Skin epidermis (tissue), 12 donors: ENCODE results near the gene ARFGAP1.
A peak's percentile ranks its signal among the peaks of the same experiment; 100 is the strongest.

ENCODE experiments used
- H3K27ac ChIP-seq, 21 experiments: fragments of 200-600 bp; sonication (generic) in 11 of 21; one replicate each; pipeline ENCODE4 v1.5.0; 2020; ENCODE audit warnings: mild to moderate bottlenecking in 3 of 21, inconsistent platforms in 2 of 21, moderate library complexity in 2 of 21
- H3K4me3 ChIP-seq, 7 experiments: fragments of 200-600 bp; sonication (generic) in 2 of 7; one replicate each; pipeline ENCODE4 v1.5.0; 2020; ENCODE audit warnings: inconsistent platforms in 2 of 7, mild to moderate bottlenecking in 2 of 7, moderate library complexity in 1 of 7

The ARFGAP1 gene

DNA sequence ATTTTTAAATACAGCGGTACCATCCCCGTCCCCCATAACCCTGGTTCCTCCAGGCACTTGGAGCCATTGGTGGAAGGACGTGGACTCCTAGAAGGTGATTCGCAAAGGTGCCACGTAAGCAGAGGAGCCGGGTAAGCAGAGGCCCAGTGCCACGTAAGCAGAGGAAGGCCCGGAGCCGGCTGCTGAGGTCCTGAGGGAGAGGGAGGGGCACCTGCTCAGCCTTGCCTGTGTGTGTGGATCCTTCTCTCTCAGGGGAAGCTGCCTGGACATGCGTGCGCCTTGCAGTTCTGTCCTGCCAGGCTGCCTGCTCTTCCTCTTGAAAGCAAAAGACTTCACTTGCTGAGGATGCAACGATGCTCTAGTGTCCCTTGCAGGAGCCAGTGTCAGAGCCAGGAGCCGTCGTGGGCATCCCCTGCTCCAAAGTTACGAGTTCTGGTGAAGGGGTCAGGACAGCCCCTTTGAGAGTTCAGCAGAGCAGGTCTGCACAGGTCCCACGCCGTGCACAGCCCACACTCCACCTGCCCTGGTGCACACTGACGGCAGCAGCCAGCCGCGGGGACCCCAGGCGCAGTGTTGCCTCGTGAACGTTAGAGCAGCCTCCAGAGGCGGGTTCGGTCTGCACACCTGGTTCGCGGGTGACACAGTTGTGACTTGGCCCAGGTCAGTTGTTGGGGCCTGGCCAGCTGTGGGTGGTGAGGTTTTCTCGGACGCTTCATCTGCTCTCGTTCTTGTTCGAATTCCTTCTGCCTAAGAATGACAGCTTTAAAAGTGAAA lies 16.5 kb upstream of the ARFGAP1 start:
- Histone ChIP-seq H3K4me3 (no peak overlapping the region), H3K27ac (no peak overlapping the region)

DNA sequence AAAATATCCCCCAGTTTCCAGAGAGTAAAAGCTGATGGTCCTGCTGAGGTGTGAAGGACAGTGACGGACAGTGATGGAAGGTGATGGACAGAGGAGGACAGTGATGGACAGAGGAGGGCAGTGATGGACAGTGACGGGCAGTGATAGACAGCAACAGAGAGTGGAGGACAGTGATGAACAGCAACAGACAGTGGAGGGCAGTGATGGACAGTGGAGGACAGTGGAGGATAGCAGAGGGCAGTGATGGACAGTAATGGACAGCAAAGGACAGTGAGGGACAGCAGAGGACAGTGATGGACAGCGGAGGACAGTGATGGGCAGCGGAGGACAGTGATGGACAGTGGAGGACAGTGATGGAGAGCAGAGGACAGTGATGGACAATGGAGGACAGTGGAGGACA lies 15.7 kb upstream of the ARFGAP1 start:
- no peak overlapping the region for H3K27ac ChIP-seq
- H3K4me3 ChIP-seq: no peak overlapping the region

DNA sequence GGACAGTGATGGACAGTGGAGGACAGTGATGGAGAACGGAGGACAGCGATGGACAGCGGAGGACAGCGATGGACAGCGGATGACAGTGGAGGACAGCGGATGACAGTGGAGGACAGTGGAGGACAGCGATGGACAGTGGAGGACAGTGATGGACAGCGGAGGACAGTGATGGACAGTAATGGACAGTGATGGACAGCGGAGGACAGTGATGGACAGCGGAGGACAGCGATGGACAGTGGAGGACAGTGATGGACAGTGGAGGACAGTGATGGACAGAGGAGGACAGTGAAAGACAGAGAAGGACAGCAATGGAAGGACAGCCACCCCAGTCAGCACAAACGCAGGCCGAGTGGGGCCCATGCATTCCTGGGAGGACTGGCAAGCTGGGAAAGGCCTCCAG lies 15.0 kb upstream of the ARFGAP1 start:
- H3K27ac ChIP-seq: no peak overlapping the region
- no peak overlapping the region for H3K4me3 ChIP-seq

DNA sequence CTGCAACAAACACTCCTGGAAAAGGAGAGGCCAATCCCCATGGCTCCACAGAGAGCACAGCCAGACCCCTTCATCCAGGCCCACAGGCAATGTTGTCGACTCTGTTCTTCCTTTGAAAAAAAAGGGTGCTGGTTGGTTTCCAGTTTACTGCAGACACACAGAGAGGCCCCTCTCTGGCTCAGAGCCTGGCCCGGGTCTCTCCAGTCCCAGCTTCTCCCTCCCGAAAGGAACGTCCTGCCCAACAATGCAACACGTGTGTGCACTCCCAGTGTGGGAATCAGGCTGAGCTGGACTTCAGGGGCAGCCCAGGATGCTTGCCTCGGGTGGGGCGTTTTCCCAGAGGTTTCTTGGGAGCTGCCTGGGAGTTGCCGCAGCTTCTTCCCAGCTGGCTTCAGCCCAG lies 13.8 kb upstream of the ARFGAP1 start:
- Histone ChIP-seq H3K4me3 (no peak overlapping the region), H3K27ac (no peak overlapping the region)

DNA sequence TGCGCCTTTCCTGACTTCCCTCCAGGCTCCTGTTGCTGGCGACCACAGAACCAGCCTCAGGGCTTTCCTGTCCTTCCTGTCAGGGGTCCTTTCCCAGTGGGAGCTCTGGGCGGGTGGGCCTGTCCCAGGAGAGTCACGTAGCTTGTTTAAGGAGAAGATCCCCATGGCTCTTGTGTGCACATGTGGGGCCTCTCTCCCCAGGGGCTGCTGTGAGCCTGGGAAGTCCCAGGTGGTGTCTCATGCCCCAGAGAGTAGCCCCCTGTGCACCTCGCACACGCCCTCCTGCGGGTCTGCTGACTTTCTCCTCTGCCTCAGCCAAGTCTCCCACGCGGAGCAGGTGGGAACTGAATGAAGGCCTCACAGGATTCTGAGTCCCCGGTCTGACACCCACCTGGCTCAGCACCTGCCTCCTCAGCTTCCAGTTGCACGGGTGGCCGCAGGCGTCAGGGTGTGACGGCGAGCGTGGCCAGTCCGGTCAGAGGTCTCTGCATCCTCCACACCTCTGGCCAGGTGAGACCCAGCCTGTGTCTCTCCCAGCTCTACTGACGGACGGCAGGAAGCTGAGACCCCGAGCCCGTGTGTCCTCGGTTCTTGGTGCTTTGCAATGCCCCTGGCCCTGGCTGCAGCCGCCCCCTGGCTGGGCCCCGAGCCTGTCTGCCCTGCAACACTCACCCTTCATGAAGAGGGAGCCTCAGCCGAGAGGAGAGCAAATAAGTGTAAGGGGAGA lies 12.7 kb upstream of the ARFGAP1 start:
- no peak overlapping the region for H3K27ac ChIP-seq

DNA sequence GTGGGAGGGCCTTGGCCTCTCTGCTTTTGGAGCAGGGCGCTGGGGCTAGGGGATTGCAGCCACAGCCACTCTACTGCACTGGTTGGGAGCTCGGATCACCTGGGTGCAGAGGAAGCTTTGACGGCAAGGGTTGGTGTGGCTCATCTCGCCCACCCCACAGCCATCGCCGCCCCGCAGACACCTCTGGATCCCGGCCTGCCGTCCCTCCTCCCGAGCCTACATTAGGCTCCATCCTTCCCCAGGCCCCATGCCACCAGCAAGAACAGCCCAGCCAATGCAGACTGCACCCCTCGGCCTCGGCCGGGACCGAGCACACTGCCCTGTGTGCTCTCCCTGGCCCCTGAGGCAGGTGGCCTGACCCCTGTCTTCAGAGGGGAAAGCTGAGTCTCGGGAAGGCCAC lies 12.1 kb upstream of the ARFGAP1 start:
- no peak overlapping the region for H3K27ac ChIP-seq

More for the DNA sequence above, 12.7 kb upstream of the ARFGAP1 start:
- H3K4me3 ChIP-seq: no peak overlapping the region

DNA sequence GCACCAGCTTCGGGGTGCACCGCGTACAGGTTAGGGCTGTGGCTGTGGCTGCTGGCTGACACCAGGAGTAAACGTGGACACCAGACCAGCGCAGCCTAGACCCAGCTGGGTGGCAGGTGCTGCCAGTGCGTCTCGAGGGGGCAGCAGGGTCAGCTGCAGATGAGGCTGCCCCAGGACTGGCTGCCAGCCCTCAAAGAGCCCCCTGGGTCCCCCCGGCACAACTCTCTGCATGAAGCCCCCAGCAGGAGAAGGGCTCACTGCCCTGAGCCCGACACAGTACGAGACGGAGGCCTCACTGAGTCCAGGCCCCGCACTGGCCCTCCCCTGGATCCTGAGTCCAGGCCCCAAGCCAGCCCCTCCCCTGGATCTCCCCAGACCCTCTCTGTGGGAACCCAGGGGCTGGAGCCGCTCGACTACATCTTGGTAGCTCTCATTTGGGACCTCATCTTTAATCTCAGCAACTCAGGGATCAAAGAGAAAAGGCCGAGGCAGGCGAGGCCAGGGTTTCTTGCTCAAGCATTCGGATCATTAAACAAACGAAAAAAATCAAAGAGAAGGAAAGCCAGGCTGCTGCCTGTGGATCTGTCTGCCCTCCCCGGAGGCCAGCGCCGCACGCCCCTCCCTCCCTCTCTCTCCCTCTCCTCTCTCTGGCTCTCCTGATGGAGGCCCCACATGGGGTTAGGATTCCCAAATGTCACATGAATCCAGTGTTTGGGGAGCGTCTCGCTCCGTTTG lies 11.4 kb upstream of the ARFGAP1 start:
- no peak overlapping the region for H3K4me3 ChIP-seq
- no peak overlapping the region for H3K27ac ChIP-seq

More for the DNA sequence above, 12.1 kb upstream of the ARFGAP1 start:
- H3K4me3 ChIP-seq: no peak overlapping the region

DNA sequence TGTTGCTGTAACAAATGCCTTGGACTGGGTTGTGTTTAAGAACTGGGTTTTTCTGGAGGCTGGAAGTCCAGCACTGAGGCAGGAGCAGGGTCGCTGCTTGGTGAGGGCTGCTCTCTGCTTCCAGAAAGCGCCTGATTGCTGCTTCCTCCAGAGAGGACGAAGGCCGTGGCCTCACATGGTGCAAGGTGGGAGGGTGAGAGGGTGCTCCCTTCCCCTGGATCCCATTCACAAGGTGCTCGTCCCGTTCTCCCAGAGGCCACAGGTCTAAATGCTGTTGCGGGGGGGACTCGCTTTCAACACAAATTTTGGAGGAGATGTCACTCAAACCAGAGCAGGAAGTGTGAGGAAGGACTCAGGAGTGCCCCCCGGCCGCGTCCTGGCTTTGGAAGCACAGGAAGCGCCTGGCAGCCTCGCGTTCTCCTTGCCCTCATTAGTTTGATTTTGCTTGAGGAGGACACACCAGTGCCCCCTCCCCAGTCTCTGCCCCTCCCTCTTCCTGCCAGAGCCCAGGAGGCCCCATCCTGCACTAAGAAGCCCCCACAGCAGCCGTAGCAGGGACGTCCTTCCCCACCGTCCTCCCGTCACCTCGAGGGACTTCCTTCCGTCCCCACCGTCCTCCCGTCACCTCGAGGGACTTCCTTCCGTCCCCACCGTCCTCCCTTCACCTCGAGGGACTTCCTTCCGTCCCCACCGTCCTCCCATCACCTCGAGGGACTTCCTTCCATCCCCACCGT lies 10.7 kb upstream of the ARFGAP1 start:
- Histone ChIP-seq H3K27ac (no peak overlapping the region), H3K4me3 (no peak overlapping the region)

DNA sequence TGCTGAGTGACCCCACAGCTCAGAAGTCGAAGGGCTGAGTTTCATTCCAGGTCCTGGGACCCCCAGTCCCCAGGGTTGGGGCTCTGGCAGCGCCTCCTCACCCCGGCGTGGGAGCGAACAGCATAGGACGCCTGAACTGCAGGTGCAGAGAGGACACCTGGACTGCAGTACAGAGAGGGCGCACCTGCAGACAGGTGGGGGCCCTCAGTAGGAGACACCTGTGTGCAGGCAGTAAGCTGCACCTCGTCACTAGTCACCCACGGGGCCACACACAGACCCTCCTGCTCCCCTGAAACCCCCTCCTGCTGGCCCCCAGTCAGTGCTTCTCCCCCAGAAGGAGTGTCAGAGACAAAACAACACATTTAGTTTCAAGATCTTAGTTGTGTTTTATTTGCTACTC lies 9.8 kb upstream of the ARFGAP1 start:
- H3K4me3 ChIP-seq: no peak overlapping the region
- no peak overlapping the region for H3K27ac ChIP-seq

DNA sequence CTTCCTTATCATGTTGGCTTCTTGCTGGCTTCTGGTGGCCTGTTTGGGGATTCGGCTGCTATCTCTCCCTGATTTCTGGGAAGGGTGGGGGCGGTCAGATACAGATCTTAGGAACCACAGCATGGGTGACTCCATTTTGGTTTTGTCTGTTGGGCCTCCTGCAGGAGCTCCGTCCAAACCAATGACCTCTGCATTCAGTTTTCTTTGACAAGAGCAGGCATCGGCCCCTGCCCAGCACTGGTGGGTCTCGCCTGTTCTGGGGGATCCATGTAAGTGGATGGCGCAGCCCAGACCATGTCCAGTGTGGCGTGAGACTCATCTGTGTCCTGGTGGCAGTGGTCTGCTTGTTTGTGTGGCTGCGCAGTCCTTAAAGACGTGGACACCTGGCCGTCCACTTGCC lies 8.6 kb upstream of the ARFGAP1 start:
- Histone ChIP-seq H3K4me3 (no peak overlapping the region), H3K27ac (no peak overlapping the region)

DNA sequence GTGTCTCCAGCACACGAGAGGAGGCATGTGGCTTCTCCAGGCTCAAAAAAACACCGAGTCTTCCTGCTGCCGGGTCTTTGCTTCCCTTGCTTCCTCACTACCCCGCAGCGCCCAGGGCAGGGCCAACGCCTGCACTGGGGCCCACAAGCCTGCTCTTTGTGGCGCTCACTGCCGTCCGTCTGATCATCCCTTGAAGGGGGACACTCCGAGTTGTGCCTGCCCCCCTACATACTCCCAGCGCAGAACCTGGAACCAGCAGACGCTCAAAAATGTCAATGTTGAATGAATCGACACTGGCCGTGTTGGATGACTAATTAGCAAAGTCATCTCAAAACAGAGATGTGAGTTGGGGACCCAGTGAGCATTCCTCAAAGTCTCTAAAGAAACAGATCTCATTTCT lies 8.1 kb upstream of the ARFGAP1 start:
- H3K27ac ChIP-seq: no peak overlapping the region
- no peak overlapping the region for H3K4me3 ChIP-seq

DNA sequence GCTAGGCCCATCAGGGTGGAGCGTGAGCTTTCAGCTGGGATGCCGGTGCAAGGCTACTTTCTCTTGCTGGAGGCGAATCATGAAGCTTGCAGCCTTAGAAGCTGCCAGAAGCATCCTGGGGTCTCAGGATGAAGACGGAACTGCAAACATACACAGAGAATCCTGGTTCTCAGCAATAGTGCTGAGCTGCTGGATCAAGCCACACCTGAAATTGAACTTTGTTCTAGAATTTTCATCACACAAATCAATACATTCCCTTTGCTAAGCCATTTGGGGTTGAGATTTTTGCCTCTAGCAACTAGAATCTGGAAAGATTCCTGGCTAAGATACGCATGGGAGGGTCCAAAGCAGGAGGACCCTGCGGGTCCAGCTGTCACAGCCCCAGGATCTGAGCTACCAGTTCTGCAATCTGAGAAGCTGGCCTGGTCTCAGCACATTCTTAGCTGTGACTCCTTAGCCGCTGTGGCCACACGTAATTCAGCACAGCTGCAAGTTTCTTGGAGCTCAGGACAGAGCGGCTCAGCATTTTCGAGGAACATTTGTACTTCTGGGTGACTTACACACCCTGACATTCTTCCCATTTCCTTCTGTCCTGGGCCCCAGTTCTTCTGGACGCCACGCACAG lies 6.6 kb upstream of the ARFGAP1 start:
- H3K4me3 ChIP-seq: no peak overlapping the region
- H3K27ac ChIP-seq: no peak overlapping the region

DNA sequence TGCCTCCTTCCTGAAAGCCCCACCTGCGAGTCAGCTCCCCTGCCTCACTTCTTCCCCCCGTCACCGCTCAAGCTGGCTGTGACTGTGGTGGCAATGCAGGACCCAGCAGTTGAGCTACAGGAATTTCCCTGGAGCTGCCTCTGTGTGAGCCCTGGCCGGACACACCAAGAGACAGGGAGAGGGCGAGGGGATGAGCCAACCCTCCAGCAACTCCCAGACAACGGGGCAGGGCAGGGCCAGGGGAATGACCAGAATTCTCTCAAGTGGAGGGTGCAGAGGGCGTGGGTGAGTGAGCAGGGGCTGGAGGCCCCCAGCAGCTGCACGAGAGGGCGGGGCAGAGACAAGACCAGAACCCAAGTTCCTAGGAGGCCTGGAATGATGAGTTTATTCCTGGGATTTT lies 4.9 kb upstream of the ARFGAP1 start:
- H3K4me3 ChIP-seq: no peak overlapping the region
- H3K27ac ChIP-seq: no peak overlapping the region

DNA sequence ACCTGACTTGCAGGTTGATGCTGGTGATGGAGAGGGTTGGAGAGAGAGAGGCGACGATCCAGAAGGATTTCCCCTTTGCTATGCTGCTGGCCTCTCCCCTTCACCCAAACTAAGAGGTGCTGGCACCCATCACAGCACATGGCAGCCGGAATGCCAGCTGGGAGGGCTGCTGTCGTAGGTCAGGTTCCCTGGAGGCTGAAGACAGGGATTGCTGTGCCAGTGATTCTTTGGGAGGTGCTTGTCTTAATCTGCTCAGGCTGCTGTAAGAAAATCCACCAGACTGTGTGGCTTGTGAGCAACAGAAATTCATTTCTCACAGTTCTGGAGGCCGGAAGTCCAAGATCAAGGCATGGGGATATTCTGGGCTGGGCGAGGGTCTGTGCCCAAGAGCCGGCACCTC lies 4.4 kb upstream of the ARFGAP1 start:
- H3K27ac ChIP-seq: peak overlapping the region in 2 of 21 experiments; percentile 17 to 49
- no peak overlapping the region for H3K4me3 ChIP-seq

DNA sequence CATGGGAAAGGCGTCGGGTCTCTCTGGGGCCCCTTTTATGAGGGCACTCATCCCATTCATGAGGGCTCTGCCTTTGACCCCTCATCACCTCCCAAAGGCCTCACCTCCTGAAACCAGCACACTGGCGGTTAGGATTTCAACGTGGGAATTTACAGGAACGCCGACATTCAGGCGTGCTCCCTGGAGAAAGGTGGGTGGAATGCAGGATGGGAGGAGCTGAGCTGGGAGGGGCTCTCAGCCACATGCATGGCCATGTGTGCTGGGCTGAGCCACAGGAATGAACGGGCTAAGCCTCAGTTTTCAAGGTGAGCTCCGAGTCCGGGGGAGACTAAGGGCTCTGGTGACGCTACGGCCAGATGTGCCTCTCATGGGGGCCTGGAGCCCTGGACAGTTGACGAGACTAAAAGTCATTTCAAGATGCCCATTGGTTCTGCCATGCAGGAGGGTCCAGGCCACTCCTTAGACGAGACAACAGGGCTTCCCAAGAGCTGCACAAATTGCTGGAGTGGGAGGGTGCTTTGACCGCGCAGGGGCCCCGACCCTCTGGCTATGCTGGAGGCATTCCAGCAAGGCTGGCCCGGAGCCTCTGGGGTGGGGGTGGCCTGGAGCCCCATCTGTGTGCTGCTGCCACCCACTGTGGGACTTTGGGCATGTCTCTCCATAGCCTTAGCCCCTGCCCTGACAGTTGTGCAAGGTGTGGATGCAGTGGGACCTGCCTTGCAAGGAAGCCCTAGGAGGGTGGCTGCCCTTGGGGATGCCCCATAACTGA lies 3.8 kb upstream of the ARFGAP1 start:
- Histone ChIP-seq H3K27ac (peak overlapping the region in 1 of 21 experiments; percentile 49), H3K4me3 (no peak overlapping the region)

DNA sequence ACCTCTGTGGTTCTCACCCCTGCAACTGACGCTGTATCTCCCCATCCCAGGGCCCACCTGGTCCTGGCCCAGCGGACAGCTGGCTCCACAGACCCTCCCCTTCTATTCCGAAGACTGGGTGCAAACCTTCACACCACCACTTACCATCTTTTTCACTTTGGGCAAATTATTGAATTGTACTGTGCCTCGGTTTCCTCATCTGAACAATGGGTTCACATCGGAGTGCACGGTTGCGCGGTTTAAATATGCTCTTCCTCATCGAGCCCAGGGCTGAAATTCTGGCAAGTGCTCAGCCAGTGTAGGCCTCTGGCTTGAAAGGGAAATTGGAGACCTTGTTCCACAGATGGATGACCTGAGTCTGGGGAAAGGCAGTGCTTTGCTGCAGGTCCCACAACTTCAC lies 2.9 kb upstream of the ARFGAP1 start:
- Histone ChIP-seq H3K4me3 (no peak overlapping the region), H3K27ac (no peak overlapping the region)

DNA sequence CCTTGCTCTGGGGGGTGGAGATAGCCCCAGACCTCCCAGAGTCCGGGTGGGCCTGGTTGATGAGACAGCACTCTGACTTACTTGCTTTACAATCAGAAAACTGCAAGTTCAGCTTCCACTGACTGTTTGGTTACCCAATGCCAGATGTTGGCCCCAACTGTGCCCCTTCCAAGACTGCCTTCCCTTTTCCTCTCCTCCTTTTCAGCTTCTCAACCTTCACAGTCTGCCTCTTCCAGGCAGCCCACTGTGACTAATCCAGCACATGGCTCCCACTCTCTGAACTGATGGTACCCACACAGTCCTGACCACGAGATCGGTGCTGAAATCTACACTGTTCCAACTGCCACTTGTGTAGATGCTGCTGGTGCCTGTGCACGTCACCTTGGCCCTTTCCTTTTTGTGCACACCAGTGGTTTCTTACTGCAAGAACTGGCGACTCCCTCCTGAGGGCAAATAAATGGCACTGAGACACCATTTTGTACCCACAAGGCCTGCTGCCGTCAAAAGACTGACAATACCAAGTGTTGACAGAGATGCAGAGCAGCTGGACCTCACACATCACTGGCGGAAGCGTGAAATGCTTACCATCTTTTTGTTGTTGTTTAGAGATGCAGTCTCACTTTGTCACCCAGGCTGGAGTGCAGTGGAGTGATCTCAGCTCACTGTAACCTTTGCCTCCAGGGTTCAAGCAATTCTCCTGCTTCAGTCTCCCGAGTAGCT lies 1.8 kb upstream of the ARFGAP1 start:
- no peak overlapping the region for H3K27ac ChIP-seq
- no peak overlapping the region for H3K4me3 ChIP-seq

DNA sequence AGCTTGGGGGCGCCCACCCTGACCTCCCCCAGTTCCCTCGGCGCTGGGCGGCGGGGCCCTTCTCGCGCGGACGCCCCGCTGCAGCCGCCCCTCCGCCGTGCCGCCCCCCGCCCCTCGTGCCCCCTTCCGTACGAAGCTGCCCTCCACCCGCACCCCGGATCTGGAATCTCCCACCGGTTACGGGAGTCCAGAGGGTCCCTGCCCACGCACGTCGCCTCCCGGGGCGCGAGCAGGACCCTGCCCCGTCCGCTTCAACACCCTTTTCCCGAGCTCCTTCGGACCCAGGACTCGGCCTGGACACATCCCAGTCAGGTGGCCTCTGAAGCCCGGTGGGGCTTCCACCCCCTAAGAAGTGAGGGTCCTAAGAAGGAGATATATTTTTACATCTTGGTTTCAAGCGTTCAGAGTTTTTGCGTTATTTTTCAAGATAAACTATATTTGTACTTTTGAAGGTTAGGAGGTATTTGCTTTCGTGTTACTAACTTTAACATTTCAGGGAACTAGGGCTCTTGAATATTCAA lies 506 bp downstream of the ARFGAP1 start:
- peak overlapping the region; percentile 66 to 100 (median 97) for H3K4me3 ChIP-seq
- peak overlapping the region; percentile 27 to 98 (median 87) for H3K27ac ChIP-seq
